ENCODE measurements around the gene PTPRM.

Gene PTPRM

GRCh38 chr18:8298186-8298585 lies 731.1 kb downstream of the PTPRM start (continued):
- TF ChIP-seq ZNF768 (tag by site-specific recombination; IDR thresholded peaks at IDR 0.05) = no peak
- no peak for TF ChIP-seq TSHZ1 (tag by site-specific recombination; IDR thresholded peaks at IDR 0.05; ENCODE audit: borderline replicate concordance)
- no peak for TF ChIP-seq ZNF792 (tag by site-specific recombination; IDR thresholded peaks at IDR 0.05)
- TF ChIP-seq ZNF202 (tag by site-specific recombination; IDR thresholded peaks at IDR 0.05; ENCODE audit: borderline replicate concordance) = no peak
- TF ChIP-seq, protein P1, sequence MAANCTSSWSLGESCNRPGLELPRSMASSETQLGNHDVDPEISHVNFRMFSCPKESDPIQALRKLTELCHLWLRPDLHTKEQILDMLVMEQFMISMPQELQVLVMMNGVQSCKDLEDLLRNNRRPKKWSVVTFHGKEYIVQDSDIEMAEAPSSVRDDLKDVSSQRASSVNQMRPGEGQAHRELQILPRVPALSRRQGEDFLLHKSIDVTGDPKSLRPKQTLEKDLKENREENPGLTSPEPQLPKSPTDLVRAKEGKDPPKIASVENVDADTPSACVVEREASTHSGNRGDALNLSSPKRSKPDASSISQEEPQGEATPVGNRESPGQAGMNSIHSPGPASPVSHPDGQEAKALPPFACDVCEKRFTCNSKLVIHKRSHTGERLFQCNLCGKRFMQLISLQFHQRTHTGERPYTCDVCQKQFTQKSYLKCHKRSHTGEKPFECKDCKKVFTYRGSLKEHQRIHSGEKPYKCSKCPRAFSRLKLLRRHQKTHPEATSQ (tag by site-specific recombination; IDR thresholded peaks at IDR 0.05) = no peak

DNA sequence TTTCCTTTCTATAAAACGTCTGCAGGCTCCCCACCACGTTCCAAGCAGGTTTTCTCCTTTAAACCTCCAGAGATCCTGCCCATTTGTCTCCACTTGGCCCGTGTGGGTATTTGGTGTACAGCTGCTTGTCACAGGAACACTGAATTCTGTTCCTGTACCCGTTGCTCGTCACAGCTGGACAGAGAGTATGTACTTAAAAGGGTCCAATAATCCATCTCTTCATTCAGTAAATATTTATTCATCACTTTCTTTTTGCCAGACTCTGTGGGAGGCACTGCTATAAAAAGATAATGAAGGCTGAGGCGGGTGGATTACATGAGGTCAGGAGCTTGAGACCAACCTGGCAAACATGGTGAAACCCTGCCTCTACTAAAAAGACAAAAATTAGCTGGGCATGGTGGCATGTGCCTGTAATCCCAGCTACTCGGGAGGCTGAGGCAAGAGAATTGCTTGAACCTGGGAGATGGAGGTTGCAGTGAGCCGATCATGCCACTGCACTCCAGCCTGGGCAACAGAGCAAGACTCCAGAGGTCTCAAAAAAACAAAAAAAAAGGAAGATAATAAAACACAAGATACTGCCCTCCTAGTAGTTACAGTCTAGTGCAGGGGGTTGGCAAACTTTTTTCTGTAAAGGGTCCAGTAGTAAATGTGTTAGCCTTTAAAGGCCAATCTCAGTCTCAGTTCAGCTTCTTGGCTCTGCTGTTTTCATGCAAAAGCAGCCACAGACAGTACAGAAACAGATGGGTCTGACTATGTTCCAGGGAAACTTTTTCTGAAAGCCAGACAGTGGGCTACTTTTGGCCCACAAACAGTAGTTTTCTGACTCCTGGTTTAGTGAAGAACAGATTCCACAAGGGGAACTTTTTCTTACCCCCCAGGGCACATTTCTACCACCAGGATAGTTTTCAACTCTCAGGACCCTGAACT lies 732.2 kb downstream of the PTPRM start:
- ChIA-PET POLR2A (interaction anchor here (0.6 kb wide), 1 partner anchor 210 kb away, joined by 3 read pairs; no protein-coding TSS in a partner anchor), CTCF (interaction anchor here (0.7 kb wide), 1 partner anchor 425 kb away, joined by 3 read pairs; no protein-coding TSS in a partner anchor)
- Histone ChIP-seq H3K36me3 (ENCODE audit: control insufficient read depth in 2 of 2, insufficient read depth in 1 of 2, low read length in 2 of 2) (no peaks in the 10 kb centered on the region), H3K4me1 (ENCODE audit: control insufficient read depth, insufficient read depth, low read length) (peaks cover 15% of the 10 kb centered on the region), H3K4me3 (ENCODE audit: low read depth, low read length) (no peak overlapping the region), H3K9me3 (ENCODE audit: control insufficient read depth, insufficient read depth, low read depth, low read length) (no peaks in the 10 kb centered on the region), H3K27ac (ENCODE audit: extremely low read depth, low read depth, low read length) (no peak overlapping the region)
- TF ChIP-seq ZNF184 (tag by site-specific recombination; IDR thresholded peaks at IDR 0.05) (no peak), ZNF223 (tag by site-specific recombination; IDR thresholded peaks at IDR 0.05) (no peak), ZNF561 (tag by site-specific recombination; IDR thresholded peaks at IDR 0.05; ENCODE audit: borderline replicate concordance) (no peak), ZNF24 (tag by site-specific recombination; IDR thresholded peaks at IDR 0.05) (no peak), IKZF3 (tag by site-specific recombination; IDR thresholded peaks at IDR 0.05) (no peak), BCL6B (tag by site-specific recombination; IDR thresholded peaks at IDR 0.05) (no peak), ZNF169 (tag by site-specific recombination; IDR thresholded peaks at IDR 0.05) (no peak), FEZF1 (tag by site-specific recombination; IDR thresholded peaks at IDR 0.05) (peak; percentile 60), ZNF530 (tag by site-specific recombination; IDR thresholded peaks at IDR 0.05; ENCODE audit: low read depth) (no peak), ZNF155 (tag by site-specific recombination; IDR thresholded peaks at IDR 0.05) (no peak), RBAK (tag by site-specific recombination; IDR thresholded peaks at IDR 0.05) (no peak), ZNF501 (tag by site-specific recombination; IDR thresholded peaks at IDR 0.05) (no peak)
- TF ChIP-seq, protein P2, sequence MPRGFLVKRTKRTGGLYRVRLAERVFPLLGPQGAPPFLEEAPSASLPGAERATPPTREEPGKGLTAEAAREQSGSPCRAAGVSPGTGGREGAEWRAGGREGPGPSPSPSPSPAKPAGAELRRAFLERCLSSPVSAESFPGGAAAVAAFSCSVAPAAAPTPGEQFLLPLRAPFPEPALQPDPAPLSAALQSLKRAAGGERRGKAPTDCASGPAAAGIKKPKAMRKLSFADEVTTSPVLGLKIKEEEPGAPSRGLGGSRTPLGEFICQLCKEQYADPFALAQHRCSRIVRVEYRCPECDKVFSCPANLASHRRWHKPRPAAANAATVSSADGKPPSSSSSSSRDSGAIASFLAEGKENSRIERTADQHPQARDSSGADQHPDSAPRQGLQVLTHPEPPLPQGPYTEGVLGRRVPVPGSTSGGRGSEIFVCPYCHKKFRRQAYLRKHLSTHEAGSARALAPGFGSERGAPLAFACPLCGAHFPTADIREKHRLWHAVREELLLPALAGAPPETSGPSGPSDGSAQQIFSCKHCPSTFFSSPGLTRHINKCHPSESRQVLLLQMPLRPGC (tag by site-specific recombination; IDR thresholded peaks at IDR 0.05) = no peak
- TF ChIP-seq, protein P3, sequence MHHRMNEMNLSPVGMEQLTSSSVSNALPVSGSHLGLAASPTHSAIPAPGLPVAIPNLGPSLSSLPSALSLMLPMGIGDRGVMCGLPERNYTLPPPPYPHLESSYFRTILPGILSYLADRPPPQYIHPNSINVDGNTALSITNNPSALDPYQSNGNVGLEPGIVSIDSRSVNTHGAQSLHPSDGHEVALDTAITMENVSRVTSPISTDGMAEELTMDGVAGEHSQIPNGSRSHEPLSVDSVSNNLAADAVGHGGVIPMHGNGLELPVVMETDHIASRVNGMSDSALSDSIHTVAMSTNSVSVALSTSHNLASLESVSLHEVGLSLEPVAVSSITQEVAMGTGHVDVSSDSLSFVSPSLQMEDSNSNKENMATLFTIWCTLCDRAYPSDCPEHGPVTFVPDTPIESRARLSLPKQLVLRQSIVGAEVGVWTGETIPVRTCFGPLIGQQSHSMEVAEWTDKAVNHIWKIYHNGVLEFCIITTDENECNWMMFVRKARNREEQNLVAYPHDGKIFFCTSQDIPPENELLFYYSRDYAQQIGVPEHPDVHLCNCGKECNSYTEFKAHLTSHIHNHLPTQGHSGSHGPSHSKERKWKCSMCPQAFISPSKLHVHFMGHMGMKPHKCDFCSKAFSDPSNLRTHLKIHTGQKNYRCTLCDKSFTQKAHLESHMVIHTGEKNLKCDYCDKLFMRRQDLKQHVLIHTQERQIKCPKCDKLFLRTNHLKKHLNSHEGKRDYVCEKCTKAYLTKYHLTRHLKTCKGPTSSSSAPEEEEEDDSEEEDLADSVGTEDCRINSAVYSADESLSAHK (tag by site-specific recombination; IDR thresholded peaks at IDR 0.05) = 0 out of 2 replicates have a peak, but pooled peaks have one; percentile 12

All from HEK293 (cell line).